WERI-Rb-1 (cell line): Measurements from ENCODE around the gene CELF6.

Experiments
- DNase-seq: peaks from one replicate; pipeline ENCODE4 v3.0.0-alpha.2; 2020
- H3K27ac ChIP-seq: fragments of 250-450 bp; sonication (Bioruptor Pico); 2 replicates; pipeline ENCODE4 v1.5.1; 2020; ENCODE audit warnings: mild to moderate bottlenecking, moderate library complexity
- H3K27me3 ChIP-seq: fragments of 250-450 bp; sonication (Bioruptor Pico); 2 replicates; pipeline ENCODE4 v1.5.1; 2021; ENCODE audit warnings: mild to moderate bottlenecking, low read depth, moderate library complexity; ENCODE audit not compliant: insufficient read depth, severe bottlenecking
- H3K36me3 ChIP-seq: fragments of 250-450 bp; sonication (Bioruptor Pico); 2 replicates; pipeline ENCODE4 v1.5.1; 2020; ENCODE audit warnings: mild to moderate bottlenecking, moderate library complexity
- H3K4me3 ChIP-seq: 2 replicates; pipeline ENCODE4 v1.5.1; 2011; ENCODE audit warnings: low read depth, mild to moderate bottlenecking, control low read depth, low read length
- H3K9me3 ChIP-seq: fragments of 250-450 bp; sonication (Bioruptor Pico); 2 replicates; pipeline ENCODE4 v1.5.1; 2021; ENCODE audit warnings: mild to moderate bottlenecking, moderate library complexity; ENCODE audit not compliant: severe bottlenecking
- TF ChIP-seq, protein P1 (sequence below): IDR thresholded peaks from 2 replicates; pipeline ENCODE4 v1.5.1; 2011; ENCODE audit warnings: low read depth, mild to moderate bottlenecking, control low read depth, inconsistent platforms, low read length

CELF6 gene

GRCh38 chr15:72319985-72320671 lies at the start of gene CELF6:
TSS of gene CELF6 (minus strand) at chr15:72320157. CDS start at chr15:72319874, 283 bp downstream.
- Histone ChIP-seq H3K9me3 (no peaks in the 10 kb centered on the region), H3K27me3 (no peaks in the 10 kb centered on the region), H3K36me3 (peaks cover 3% of the 10 kb centered on the region; the same call in 1 of the 2 replicates), H3K27ac (peak within 1 kb of the TSS; percentile 79), H3K4me3 (peak within 1 kb of the TSS; percentile 59)
- TF ChIP-seq, protein P1, sequence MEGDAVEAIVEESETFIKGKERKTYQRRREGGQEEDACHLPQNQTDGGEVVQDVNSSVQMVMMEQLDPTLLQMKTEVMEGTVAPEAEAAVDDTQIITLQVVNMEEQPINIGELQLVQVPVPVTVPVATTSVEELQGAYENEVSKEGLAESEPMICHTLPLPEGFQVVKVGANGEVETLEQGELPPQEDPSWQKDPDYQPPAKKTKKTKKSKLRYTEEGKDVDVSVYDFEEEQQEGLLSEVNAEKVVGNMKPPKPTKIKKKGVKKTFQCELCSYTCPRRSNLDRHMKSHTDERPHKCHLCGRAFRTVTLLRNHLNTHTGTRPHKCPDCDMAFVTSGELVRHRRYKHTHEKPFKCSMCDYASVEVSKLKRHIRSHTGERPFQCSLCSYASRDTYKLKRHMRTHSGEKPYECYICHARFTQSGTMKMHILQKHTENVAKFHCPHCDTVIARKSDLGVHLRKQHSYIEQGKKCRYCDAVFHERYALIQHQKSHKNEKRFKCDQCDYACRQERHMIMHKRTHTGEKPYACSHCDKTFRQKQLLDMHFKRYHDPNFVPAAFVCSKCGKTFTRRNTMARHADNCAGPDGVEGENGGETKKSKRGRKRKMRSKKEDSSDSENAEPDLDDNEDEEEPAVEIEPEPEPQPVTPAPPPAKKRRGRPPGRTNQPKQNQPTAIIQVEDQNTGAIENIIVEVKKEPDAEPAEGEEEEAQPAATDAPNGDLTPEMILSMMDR: no peak
- DNase-seq: peak; percentile 98

DNA sequence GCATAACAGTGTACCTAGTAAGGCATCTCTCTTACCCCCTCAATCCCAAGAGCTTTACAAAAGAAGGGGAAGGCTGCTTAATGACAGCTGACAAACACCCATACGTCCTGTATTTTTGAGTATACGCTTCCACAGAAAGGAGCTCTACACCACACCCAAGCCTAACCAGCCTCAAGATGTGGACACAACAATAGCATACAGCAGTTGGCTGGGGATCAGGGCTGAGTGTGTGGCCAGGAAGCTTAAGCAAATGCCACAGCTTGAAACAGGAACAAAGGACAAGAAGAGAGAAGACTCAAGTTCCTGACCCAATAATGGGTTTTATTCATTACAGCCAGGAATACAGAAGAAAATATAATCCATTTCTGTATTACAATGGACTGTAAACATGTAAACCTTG lies 48.9 kb upstream of the CELF6 start:
- DNase-seq: no peak
- Histone ChIP-seq H3K27me3 (no peaks in the 10 kb centered on the region), H3K36me3 (peaks cover 28% of the 10 kb centered on the region), H3K27ac (no peak overlapping the region), H3K4me3 (no peak overlapping the region), H3K9me3 (no peaks in the 10 kb centered on the region)
- TF ChIP-seq, protein P1: no peak

GRCh38 chr15:72368325-72368724 lies 48.4 kb upstream of the CELF6 start:
- Histone ChIP-seq H3K27ac (no peak overlapping the region), H3K4me3 (no peak overlapping the region), H3K9me3 (no peaks in the 10 kb centered on the region), H3K36me3 (peaks cover 24% of the 10 kb centered on the region), H3K27me3 (no peaks in the 10 kb centered on the region)
- no peak for DNase-seq
- TF ChIP-seq, protein P1: no peak

DNA sequence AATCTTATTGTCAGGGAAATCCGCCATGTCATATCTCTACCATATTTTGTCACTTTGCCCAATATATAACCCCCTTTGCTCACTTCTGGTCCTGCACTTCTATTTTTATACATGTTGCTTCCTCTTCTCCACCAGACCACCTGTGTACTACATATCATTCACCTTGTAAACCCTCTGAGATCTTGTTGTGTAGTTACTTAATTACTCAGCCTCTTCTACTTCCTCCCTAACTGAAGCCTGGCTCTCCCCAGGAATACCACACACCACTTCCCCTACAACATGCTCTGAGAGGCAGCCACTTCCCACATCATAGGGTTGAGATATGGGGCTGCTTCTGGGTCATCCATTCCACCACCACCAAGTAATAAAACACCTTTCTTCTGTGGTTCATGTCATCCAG lies 45.9 kb upstream of the CELF6 start:
- Histone ChIP-seq H3K27me3 (no peaks in the 10 kb centered on the region), H3K27ac (no peak overlapping the region), H3K4me3 (no peak overlapping the region), H3K9me3 (no peaks in the 10 kb centered on the region), H3K36me3 (peaks cover 16% of the 10 kb centered on the region)
- no peak for DNase-seq
- TF ChIP-seq, protein P1: no peak

- DNase-seq: no peak
- TF ChIP-seq, protein P1: no peak
- no peak overlapping the region for H3K4me3 ChIP-seq
- H3K27ac ChIP-seq: no peak overlapping the region
- H3K36me3 ChIP-seq: peaks cover 14% of the 10 kb centered on the region
- no peaks in the 10 kb centered on the region for H3K9me3 ChIP-seq
- H3K27me3 ChIP-seq: no peaks in the 10 kb centered on the region
These were observed 41.2 kb upstream of the CELF6 start for GRCh38 chr15:72361176-72361575.
